Chondrocyte (in vitro differentiated cells): Measurements from ENCODE around the gene EML3. TPM values are rescaled to one million over a fixed set of nuclear protein-coding genes. Genes with fewer than 3 reads are reported as not detected.
"Not testable (repeated sequence)": the region's sequence is repeated elsewhere in the genome, so short reads cannot be mapped to it uniquely, and the experiment has no call there.

Experiments used
- DNase-seq: peaks from one replicate; pipeline ENCODE4 v3.0.0; 2021; ENCODE audit warnings: mixed read lengths, low spot score
- H3K27ac Mint-ChIP-seq: one replicate; pipeline ENCODE4 v1.8.0; 2021; ENCODE audit warnings: mild to moderate bottlenecking, moderate library complexity, mixed read lengths; ENCODE audit not compliant: unreplicated experiment
- H3K27me3 Mint-ChIP-seq: 2 replicates; pipeline ENCODE4 v1.8.0; 2021; ENCODE audit warnings: low read depth, mixed read lengths
- H3K36me3 Mint-ChIP-seq: 2 replicates; pipeline ENCODE4 v1.8.0; 2021; ENCODE audit warnings: low read depth, mixed read lengths
- H3K4me1 Mint-ChIP-seq: 2 replicates; pipeline ENCODE4 v1.8.0; 2021; ENCODE audit warnings: low read depth, mild to moderate bottlenecking, mixed read lengths
- H3K4me3 Mint-ChIP-seq: one replicate; pipeline ENCODE4 v1.8.0; 2021; ENCODE audit warnings: mild to moderate bottlenecking, moderate library complexity, mixed read lengths; ENCODE audit not compliant: unreplicated experiment
- H3K9me3 Mint-ChIP-seq: 2 replicates; pipeline ENCODE4 v1.8.0; 2021; ENCODE audit warnings: low read depth, mixed read lengths
- CTCF ChIP-seq: fragments of 200-600 bp; sonication (generic); IDR thresholded peaks from 2 replicates; pipeline ENCODE4 v1.5.0; 2021; ENCODE audit warnings: antibody characterized with exemption, mild to moderate bottlenecking, moderate library complexity
- total RNA-seq: library from RNA; stranded (reverse); gene quantifications from 3 replicates; pipeline ENCODE4 v1.2.1, GENCODE V29; 2021

Gene EML3
- total RNA-seq, 1 donor from 2014 or later = 58.9 TPM

GRCh38 chr11:62575156-62575555 lies 37.4 kb downstream of the EML3 start:
- Mint-ChIP-seq H3K27me3 (no peaks in the 10 kb centered on the region), H3K9me3 (no peaks in the 10 kb centered on the region), H3K36me3 (peaks cover 24% of the 10 kb centered on the region), H3K4me3 (peak overlapping the region; percentile 99), H3K27ac (peak overlapping the region; percentile 98), H3K4me1 (peaks cover 52% of the 10 kb centered on the region)
- DNase-seq = peak; percentile 92
- TF ChIP-seq CTCF = no peak

GRCh38 chr11:62574363-62575071 lies 38.1 kb downstream of the EML3 start:
- H3K4me3 Mint-ChIP-seq = peak overlapping the region; percentile 99
- peak overlapping the region; percentile 98 for H3K27ac Mint-ChIP-seq
- H3K27me3 Mint-ChIP-seq = no peaks in the 10 kb centered on the region
- no peaks in the 10 kb centered on the region for H3K9me3 Mint-ChIP-seq
- TF ChIP-seq CTCF = no peak
- peak; percentile 38 for DNase-seq
- H3K36me3 Mint-ChIP-seq = peaks cover 27% of the 10 kb centered on the region
- H3K4me1 Mint-ChIP-seq = peaks cover 58% of the 10 kb centered on the region

GRCh38 chr11:62573592-62574362 lies 38.8 kb downstream of the EML3 start, which contains the start of gene EEF1G:
Gene EEF1G (minus strand): TSS chr11:62573891. CDS start chr11:62573842, 49 bp downstream.
- peak within 1 kb of the TSS; percentile 99 for H3K4me3 Mint-ChIP-seq
- no peaks in the 10 kb centered on the region for H3K27me3 Mint-ChIP-seq
- peaks cover 27% of the 10 kb centered on the region for H3K36me3 Mint-ChIP-seq
- TF ChIP-seq CTCF = no peak
- H3K27ac Mint-ChIP-seq = peak within 1 kb of the TSS; percentile 98
- H3K9me3 Mint-ChIP-seq = no peaks in the 10 kb centered on the region
- peak; percentile 99 for DNase-seq
- peaks cover 60% of the 10 kb centered on the region for H3K4me1 Mint-ChIP-seq

- Mint-ChIP-seq H3K9me3 (no peaks in the 10 kb centered on the region), H3K36me3 (peaks cover 27% of the 10 kb centered on the region), H3K27me3 (no peaks in the 10 kb centered on the region), H3K27ac (peak overlapping the region; percentile 98), H3K4me3 (peak overlapping the region; percentile 99), H3K4me1 (peaks cover 60% of the 10 kb centered on the region)
- no peak for DNase-seq
- TF ChIP-seq CTCF = no peak
Measured at GRCh38 chr11:62573006-62573591, 39.5 kb downstream of the EML3 start.

DNA sequence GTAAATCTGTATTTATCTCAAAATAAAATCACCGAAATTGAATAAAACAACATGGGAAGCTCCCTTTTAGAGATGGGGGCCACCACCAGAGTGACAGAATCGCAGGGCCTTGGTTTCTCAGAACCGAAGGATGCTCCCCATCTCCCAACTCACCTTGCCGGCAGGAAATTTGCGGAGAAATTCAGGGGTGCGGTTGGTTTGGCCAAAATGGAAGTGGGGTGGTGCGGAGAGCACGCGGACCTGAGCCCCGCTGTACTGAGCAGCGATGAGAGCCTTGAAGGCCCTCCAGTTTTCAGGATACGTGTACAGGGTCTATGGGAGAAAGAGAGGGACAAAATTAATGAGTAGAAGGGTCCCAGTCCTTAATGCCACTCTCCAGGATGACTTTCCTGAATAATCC lies 40.1 kb downstream of the EML3 start:
- Mint-ChIP-seq H3K9me3 (no peaks in the 10 kb centered on the region), H3K27ac (peak overlapping the region; percentile 98), H3K27me3 (no peaks in the 10 kb centered on the region), H3K4me3 (peak overlapping the region; percentile 99), H3K36me3 (peaks cover 29% of the 10 kb centered on the region), H3K4me1 (peaks cover 60% of the 10 kb centered on the region)
- TF ChIP-seq CTCF = no peak
- no peak for DNase-seq

- Mint-ChIP-seq H3K4me1 (peaks cover 54% of the 10 kb centered on the region), H3K27ac (peak overlapping the region; percentile 74), H3K36me3 (peaks cover 33% of the 10 kb centered on the region)
- DNase-seq, H3K4me3 Mint-ChIP-seq, H3K9me3 Mint-ChIP-seq, H3K27me3 Mint-ChIP-seq: not testable (repeated sequence)
Measured at GRCh38 chr11:62571493-62571892, 41.1 kb downstream of the EML3 start.

GRCh38 chr11:62570903-62571302 lies 41.7 kb downstream of the EML3 start:
- Mint-ChIP-seq H3K36me3 (peaks cover 37% of the 10 kb centered on the region), H3K27ac (peak overlapping the region; percentile 19), H3K4me1 (peaks cover 55% of the 10 kb centered on the region)
- DNase-seq, H3K9me3 Mint-ChIP-seq, H3K27me3 Mint-ChIP-seq, H3K4me3 Mint-ChIP-seq: not testable (repeated sequence)
